B cell (primary cell): ENCODE results near the gene RNU1-2.
"Not testable (repeated sequence)": the region's sequence is repeated elsewhere in the genome, so short reads cannot be mapped to it uniquely, and the experiment has no call there.

Source experiments
- EZH2 ChIP-seq: IDR thresholded peaks from 2 replicates; pipeline ENCODE4 v1.6.1; 2012; ENCODE audit warnings: borderline replicate concordance, low read depth, mild to moderate bottlenecking, moderate library complexity, low read length; ENCODE audit not compliant: insufficient read depth, poor library complexity, severe bottlenecking
- TF ChIP-seq, protein P1 (sequence below): fragments of 200-600 bp; IDR thresholded peaks from one replicate; pipeline ENCODE4 v1.8.0; 2022; ENCODE audit warnings: antibody characterized with exemption, mild to moderate bottlenecking

DNA sequence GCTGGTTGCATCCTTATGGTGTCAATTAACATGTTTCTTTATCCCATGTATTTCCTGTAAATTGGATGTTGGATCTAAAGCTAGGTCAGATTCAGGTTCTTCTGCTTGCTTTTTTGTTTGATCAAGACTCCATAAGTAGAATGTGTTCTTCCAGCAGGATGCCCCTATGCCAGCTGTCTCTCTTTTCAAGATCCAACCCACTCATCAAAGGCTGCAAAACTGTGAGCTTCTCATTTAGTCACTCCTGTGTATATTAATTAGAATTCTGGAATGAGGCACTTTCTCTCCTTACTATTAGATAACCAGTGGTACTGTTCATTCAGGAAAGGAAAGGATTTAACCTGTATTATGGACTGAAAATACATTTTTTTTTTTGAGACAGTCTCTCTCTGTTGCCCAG lies 38.2 kb downstream of the RNU1-2 start:
- TF ChIP-seq, protein P1, sequence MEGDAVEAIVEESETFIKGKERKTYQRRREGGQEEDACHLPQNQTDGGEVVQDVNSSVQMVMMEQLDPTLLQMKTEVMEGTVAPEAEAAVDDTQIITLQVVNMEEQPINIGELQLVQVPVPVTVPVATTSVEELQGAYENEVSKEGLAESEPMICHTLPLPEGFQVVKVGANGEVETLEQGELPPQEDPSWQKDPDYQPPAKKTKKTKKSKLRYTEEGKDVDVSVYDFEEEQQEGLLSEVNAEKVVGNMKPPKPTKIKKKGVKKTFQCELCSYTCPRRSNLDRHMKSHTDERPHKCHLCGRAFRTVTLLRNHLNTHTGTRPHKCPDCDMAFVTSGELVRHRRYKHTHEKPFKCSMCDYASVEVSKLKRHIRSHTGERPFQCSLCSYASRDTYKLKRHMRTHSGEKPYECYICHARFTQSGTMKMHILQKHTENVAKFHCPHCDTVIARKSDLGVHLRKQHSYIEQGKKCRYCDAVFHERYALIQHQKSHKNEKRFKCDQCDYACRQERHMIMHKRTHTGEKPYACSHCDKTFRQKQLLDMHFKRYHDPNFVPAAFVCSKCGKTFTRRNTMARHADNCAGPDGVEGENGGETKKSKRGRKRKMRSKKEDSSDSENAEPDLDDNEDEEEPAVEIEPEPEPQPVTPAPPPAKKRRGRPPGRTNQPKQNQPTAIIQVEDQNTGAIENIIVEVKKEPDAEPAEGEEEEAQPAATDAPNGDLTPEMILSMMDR, result not testable (repeated sequence)
- not testable (repeated sequence) for TF ChIP-seq EZH2
